H54 (cell line): Measurements from ENCODE around the gene CNP.

Source experiments
- DNase-seq: peaks from one replicate; pipeline ENCODE4 v3.0.0; 2011; ENCODE audit warnings: low spot score, mixed read lengths; ENCODE audit not compliant: insufficient read length
- FAIRE-seq: peaks from 3 replicates; lab custom pipeline; 2011; peaks lifted over from hg19 to GRCh38; lab: Jason Lieb, UNC
- POLR2A ChIP-seq: IDR thresholded peaks from 2 replicates; pipeline ENCODE4 v1.6.1; 2011; ENCODE audit warnings: low read depth, mild to moderate bottlenecking, low read length

Gene CNP

GRCh38 chr17:41957869-41958439 is 8.6 kb upstream of the CNP start:
- TF ChIP-seq POLR2A, result no peak
- no peak for FAIRE-seq
- DNase-seq, result no peak

GRCh38 chr17:41959030-41959335 is 7.6 kb upstream of the CNP start:
- DNase-seq, result no peak
- TF ChIP-seq POLR2A, result no peak
- no peak for FAIRE-seq

- no peak for TF ChIP-seq POLR2A
- FAIRE-seq, result no peak
- no peak for DNase-seq
These were observed 7.1 kb upstream of the CNP start for GRCh38 chr17:41959336-41960095.

- FAIRE-seq, result no peak
- TF ChIP-seq POLR2A, result no peak
- no peak for DNase-seq
These were observed 4.5 kb upstream of the CNP start for GRCh38 chr17:41962111-41962510.

GRCh38 chr17:41962768-41963434 is 3.7 kb upstream of the CNP start:
- DNase-seq, result peak; percentile 78
- FAIRE-seq, result no peak
- TF ChIP-seq POLR2A, result no peak

- TF ChIP-seq POLR2A, result no peak
- FAIRE-seq (no peak), DNase-seq (no peak)
These were observed 717 bp upstream of the CNP start for GRCh38 chr17:41965694-41966462.

- FAIRE-seq (no peak), DNase-seq (no peak)
- no peak for TF ChIP-seq POLR2A
These were observed 736 bp downstream of the CNP start for GRCh38 chr17:41967141-41967920.

- DNase-seq, result no peak
- TF ChIP-seq POLR2A, result no peak
- FAIRE-seq, result no peak
These were observed 1.5 kb downstream of the CNP start for GRCh38 chr17:41967921-41968578.

- FAIRE-seq, result no peak
- no peak for TF ChIP-seq POLR2A
These were observed 2.1 kb downstream of the CNP start for GRCh38 chr17:41968676-41969075.

GRCh38 chr17:41970901-41971331 is 4.3 kb downstream of the CNP start:
- FAIRE-seq, result no peak
- no peak for TF ChIP-seq POLR2A
- DNase-seq, result no peak

More at GRCh38 chr17:41968676-41969075, 2.1 kb downstream of the CNP start:
- no peak for DNase-seq

- FAIRE-seq (no peak), DNase-seq (no peak)
- no peak for TF ChIP-seq POLR2A
These were observed 5.3 kb downstream of the CNP start for GRCh38 chr17:41971721-41972523.
